CD14-positive monocyte (primary cell): ENCODE results near the gene NACA2. TPM values are rescaled to one million over a fixed set of nuclear protein-coding genes. Genes with fewer than 3 reads are reported as not detected.

Experiments
- DNase-seq, 3 donors: peaks; one replicate each; pipeline ENCODE4 v3.0.0-alpha.2; 2011 to 2022
- H2AFZ ChIP-seq: 2 replicates; pipeline ENCODE4 v1.6.0; 2012; ENCODE audit warnings: mild to moderate bottlenecking, low read depth, low read length, inconsistent platforms; ENCODE audit not compliant: insufficient read depth, poor library complexity, severe bottlenecking
- H3K27ac ChIP-seq, 2 donors: 1 replicate in 1 of 2; 2 replicates in 1 of 2; pipeline ENCODE4 v1.5.1; 2012 to 2013; ENCODE audit warnings: low read length in 2 of 2, control low read depth in 1 of 2, inconsistent platforms in 1 of 2, low read depth in 1 of 2, mild to moderate bottlenecking in 1 of 2
- H3K27me3 ChIP-seq, 2 donors: one replicate each; pipeline versions ENCODE4 v1.6.0 to v1.6.1; 2011 to 2013; ENCODE audit warnings: low read length in 2 of 2; ENCODE audit not compliant: control insufficient read depth in 2 of 2, insufficient read depth in 2 of 2
- H3K36me3 ChIP-seq, 2 donors: replicated peaks in 1 of 2; 1 replicate in 1 of 2; 2 replicates in 1 of 2; pipeline versions ENCODE4 v1.5.1 to v1.6.1; 2012 to 2013; ENCODE audit warnings: low read length in 2 of 2, control low read depth in 1 of 2, inconsistent platforms in 1 of 2, mild to moderate bottlenecking in 1 of 2; ENCODE audit not compliant: insufficient read depth in 2 of 2, control insufficient read depth in 1 of 2
- H3K4me1 ChIP-seq, 2 donors: 1 replicate in 1 of 2; 2 replicates in 1 of 2; pipeline versions ENCODE4 v1.5.1 to v1.6.1; 2012 to 2013; ENCODE audit warnings: low read length in 2 of 2, control low read depth in 1 of 2, inconsistent platforms in 1 of 2, mild to moderate bottlenecking in 1 of 2, moderate library complexity in 1 of 2; ENCODE audit not compliant: insufficient read depth in 2 of 2, control insufficient read depth in 1 of 2
- H3K4me2 ChIP-seq: replicated peaks from 2 replicates; pipeline ENCODE3; 2012; ENCODE audit warnings: low read length, moderate library complexity, mild to moderate bottlenecking; ENCODE audit not compliant: poor library complexity, severe bottlenecking; ENCODE audit errors: extremely low read depth
- H3K4me3 ChIP-seq, 3 experiments: fragments of 200-600 bp in 1 of 3; sonication (generic) in 1 of 3; replicated peaks in 1 of 3; 1 replicate in 2 of 3; 2 replicates in 1 of 3; pipeline ENCODE4 v1.5.1; 2011 to 2013; ENCODE audit warnings: low read length in 3 of 3, mild to moderate bottlenecking in 3 of 3, control low read depth in 2 of 3, low read depth in 2 of 3, inconsistent platforms in 1 of 3, moderate library complexity in 1 of 3
- H3K79me2 ChIP-seq: 2 replicates; pipeline ENCODE4 v1.6.0; 2012; ENCODE audit warnings: mild to moderate bottlenecking, control low read depth, inconsistent platforms, low read length, moderate library complexity; ENCODE audit not compliant: insufficient read depth
- H3K9ac ChIP-seq: 2 replicates; pipeline ENCODE4 v1.6.0; 2017; ENCODE audit warnings: low read length, mild to moderate bottlenecking; ENCODE audit not compliant: insufficient read depth, poor library complexity, severe bottlenecking
- H3K9me3 ChIP-seq, 2 donors: replicated peaks in 1 of 2; 1 replicate in 1 of 2; 2 replicates in 1 of 2; pipeline versions ENCODE4 v1.5.1 to v1.6.1; 2012 to 2013; ENCODE audit warnings: low read length in 2 of 2, control low read depth in 1 of 2; ENCODE audit not compliant: control insufficient read depth in 1 of 2, insufficient read depth in 1 of 2
- H4K20me1 ChIP-seq: 2 replicates; pipeline ENCODE4 v1.6.0; 2012; ENCODE audit warnings: mild to moderate bottlenecking, low read length, control low read depth, moderate library complexity; ENCODE audit not compliant: insufficient read depth
- H3K27ac Mint-ChIP-seq, 7 donors: one replicate each; pipeline ENCODE4 v1.8.0; 2020; ENCODE audit warnings: mild to moderate bottlenecking in 7 of 7, mixed read lengths in 7 of 7, moderate library complexity in 6 of 7, inconsistent platforms in 2 of 7
- H3K27me3 Mint-ChIP-seq, 3 donors: one replicate each; pipeline ENCODE4 v1.8.0; 2021 to 2022; ENCODE audit warnings: low read depth in 3 of 3, mild to moderate bottlenecking in 3 of 3, mixed read lengths in 3 of 3, moderate library complexity in 3 of 3, inconsistent platforms in 1 of 3
- H3K36me3 Mint-ChIP-seq, 2 donors: one replicate each; pipeline ENCODE4 v1.8.0; 2020; ENCODE audit warnings: mixed read lengths in 2 of 2, inconsistent platforms in 1 of 2, mild to moderate bottlenecking in 1 of 2
- H3K4me1 Mint-ChIP-seq: one replicate; pipeline ENCODE4 v1.8.0; 2020; ENCODE audit warnings: mild to moderate bottlenecking, mixed read lengths
- H3K4me3 Mint-ChIP-seq, 2 donors: one replicate each; pipeline ENCODE4 v1.8.0; 2020; ENCODE audit warnings: mild to moderate bottlenecking in 2 of 2, mixed read lengths in 2 of 2, moderate library complexity in 1 of 2
- H3K9me3 Mint-ChIP-seq, 7 donors: one replicate each; pipeline ENCODE4 v1.8.0; 2020 to 2022; ENCODE audit warnings: mixed read lengths in 7 of 7, mild to moderate bottlenecking in 6 of 7, moderate library complexity in 6 of 7, inconsistent platforms in 2 of 7
- whole genome bisulfite sequencing: methylation state at CpG from one replicate; pipeline ENCODE4 v1.1.5; 2013; ENCODE audit warnings: missing lambda C conversion rate; ENCODE audit not compliant: insufficient coverage; 5-methylcytosine and 5-hydroxymethylcytosine counted together
- intact Hi-C, 2 donors: fragments of 100-400 bp; cut with micrococcal nuclease; formaldehyde crosslinking; loops; one replicate each; pipeline versions ENCODE4 v1.15.0 to v1.15.1; 2023
- polyA plus RNA-seq, 3 donors: library from polyadenylated mRNA; depleted of rRNA in 1 of 3; unstranded in 2 of 3; stranded (reverse) in 1 of 3; fragments of 300-500 nt in 2 of 3; fragments of >200 nt in 1 of 3; fragmentation: Illumina TruSeq in 2 of 3; gene quantifications; 1 replicate in 2 of 3; 2 replicates in 1 of 3; pipeline ENCODE4 v1.2.3, GENCODE V29; 2012 to 2021
- TF ChIP-seq, protein P1 (sequence below): fragments of 200-600 bp; IDR thresholded peaks from one replicate; pipeline ENCODE4 v1.8.0; 2022; ENCODE audit warnings: antibody characterized with exemption, mild to moderate bottlenecking

NACA2 gene
- polyA plus RNA-seq, 3 donors, result not detected

GRCh38 chr17:61600621-61601020, 9.6 kb upstream of the NACA2 start:
- no peak overlapping the region for H3K27ac ChIP-seq
- Mint-ChIP-seq H3K4me3 (no peak overlapping the region), H3K27me3 (peaks cover 2 to 10% (median 5%) of the 10 kb centered on the region in 3 donors), H3K27ac (no peak overlapping the region), H3K36me3 (no peaks in the 10 kb centered on the region), H3K4me1 (no peaks in the 10 kb centered on the region), H3K9me3 (peaks cover 0 to 4% (median 1%) of the 10 kb centered on the region in 7 donors)
- H3K9ac ChIP-seq, result no peak overlapping the region
- H3K79me2 ChIP-seq, result no peaks in the 10 kb centered on the region
- TF ChIP-seq, protein P1, sequence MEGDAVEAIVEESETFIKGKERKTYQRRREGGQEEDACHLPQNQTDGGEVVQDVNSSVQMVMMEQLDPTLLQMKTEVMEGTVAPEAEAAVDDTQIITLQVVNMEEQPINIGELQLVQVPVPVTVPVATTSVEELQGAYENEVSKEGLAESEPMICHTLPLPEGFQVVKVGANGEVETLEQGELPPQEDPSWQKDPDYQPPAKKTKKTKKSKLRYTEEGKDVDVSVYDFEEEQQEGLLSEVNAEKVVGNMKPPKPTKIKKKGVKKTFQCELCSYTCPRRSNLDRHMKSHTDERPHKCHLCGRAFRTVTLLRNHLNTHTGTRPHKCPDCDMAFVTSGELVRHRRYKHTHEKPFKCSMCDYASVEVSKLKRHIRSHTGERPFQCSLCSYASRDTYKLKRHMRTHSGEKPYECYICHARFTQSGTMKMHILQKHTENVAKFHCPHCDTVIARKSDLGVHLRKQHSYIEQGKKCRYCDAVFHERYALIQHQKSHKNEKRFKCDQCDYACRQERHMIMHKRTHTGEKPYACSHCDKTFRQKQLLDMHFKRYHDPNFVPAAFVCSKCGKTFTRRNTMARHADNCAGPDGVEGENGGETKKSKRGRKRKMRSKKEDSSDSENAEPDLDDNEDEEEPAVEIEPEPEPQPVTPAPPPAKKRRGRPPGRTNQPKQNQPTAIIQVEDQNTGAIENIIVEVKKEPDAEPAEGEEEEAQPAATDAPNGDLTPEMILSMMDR, result no peak
- no peaks in the 10 kb centered on the region for H3K9me3 ChIP-seq
- H2AFZ ChIP-seq, result no peak overlapping the region
- H3K4me2 ChIP-seq, result no peak overlapping the region
- intact Hi-C loops, result no loop called here
- WGBS, result 40% methylated on average over 1 of the region's 2 CpGs
- peaks cover 2 to 16% of the 10 kb centered on the region in 2 donors for H3K27me3 ChIP-seq
- no peaks in the 10 kb centered on the region for H3K4me1 ChIP-seq
- no peaks in the 10 kb centered on the region for H4K20me1 ChIP-seq
- H3K4me3 ChIP-seq, result no peak overlapping the region
- H3K36me3 ChIP-seq, result no peaks in the 10 kb centered on the region
- no peak for DNase-seq

- Histone ChIP-seq H3K27me3 (peaks cover 2 to 16% of the 10 kb centered on the region in 2 donors), H3K27ac (no peak overlapping the region), H3K4me2 (no peak overlapping the region), H2AFZ (no peak overlapping the region), H3K9me3 (no peaks in the 10 kb centered on the region), H3K4me1 (no peaks in the 10 kb centered on the region), H3K4me3 (no peak overlapping the region), H3K79me2 (no peaks in the 10 kb centered on the region), H4K20me1 (no peaks in the 10 kb centered on the region), H3K36me3 (no peaks in the 10 kb centered on the region), H3K9ac (no peak overlapping the region)
- WGBS, result no CpG with 5 or more reads among the region's 3 CpGs
- intact Hi-C loops, result no loop called here
- Mint-ChIP-seq H3K4me1 (no peaks in the 10 kb centered on the region), H3K27me3 (peaks cover 4 to 7% (median 7%) of the 10 kb centered on the region in 3 donors), H3K4me3 (no peak overlapping the region), H3K27ac (no peak overlapping the region), H3K36me3 (no peaks in the 10 kb centered on the region), H3K9me3 (peaks cover 0 to 2% (median 1%) of the 10 kb centered on the region in 7 donors)
- TF ChIP-seq, protein P1, result no peak
- DNase-seq, result no peak
These were observed 8.6 kb upstream of the NACA2 start for GRCh38 chr17:61599608-61600007.
